NCI-H187 (cell line): Measurements from ENCODE around the gene SV2C.

Experiments used
- DNase-seq, 2 experiments: peaks; one replicate each; lab custom pipeline; 2025; lab: John Stamatoyannopoulos, UW

SV2C gene

GRCh38 chr5:76380346-76381066 lies 297.3 kb downstream of the SV2C start:
- DNase-seq = no peak

GRCh38 chr5:76383126-76383832 lies 300.1 kb downstream of the SV2C start:
- no peak for DNase-seq

- peak in 1 of 2 experiments; percentile 48 for DNase-seq
Measured at GRCh38 chr5:76384189-76384588, 301.0 kb downstream of the SV2C start.

GRCh38 chr5:76384705-76385104 lies 301.5 kb downstream of the SV2C start:
- peak; percentile 58 to 66 for DNase-seq

GRCh38 chr5:76385540-76385939 lies 302.4 kb downstream of the SV2C start:
- DNase-seq = no peak

- DNase-seq = no peak
Measured at GRCh38 chr5:76386360-76386759, 303.2 kb downstream of the SV2C start.

- no peak for DNase-seq
Measured at GRCh38 chr5:76388236-76388635, 305.1 kb downstream of the SV2C start.

- no peak for DNase-seq
Measured at GRCh38 chr5:76388791-76389512, 305.8 kb downstream of the SV2C start.

- no peak for DNase-seq
Measured at GRCh38 chr5:76389513-76390154, 306.5 kb downstream of the SV2C start.

GRCh38 chr5:76391014-76391413 lies 307.8 kb downstream of the SV2C start:
- DNase-seq = no peak

- DNase-seq = no peak
Measured at GRCh38 chr5:76393035-76393680, 310.0 kb downstream of the SV2C start.

GRCh38 chr5:76397200-76397599 lies 314.0 kb downstream of the SV2C start:
- DNase-seq = no peak

GRCh38 chr5:76399268-76399667 lies 316.1 kb downstream of the SV2C start:
- DNase-seq = no peak

GRCh38 chr5:76400466-76400865 lies 317.3 kb downstream of the SV2C start:
- no peak for DNase-seq

GRCh38 chr5:76401801-76402250 lies 318.6 kb downstream of the SV2C start:
- no peak for DNase-seq

GRCh38 chr5:76402251-76402885 lies 319.2 kb downstream of the SV2C start:
- no peak for DNase-seq

GRCh38 chr5:76402886-76403765 lies 319.9 kb downstream of the SV2C start, which contains the start of gene IQGAP2:
Gene IQGAP2, plus strand, starts transcription at chr5:76403285. Its CDS starts 261 bp downstream, at chr5:76403546.
- DNase-seq = no peak
